Measurements from ENCODE around the gene LRP1B.
"Not testable (repeated sequence)": the region's sequence is repeated elsewhere in the genome, so short reads cannot be mapped to it uniquely, and the experiment has no call there.

The LRP1B gene

GRCh38 chr2:140422759-140423158 is 1708.1 kb downstream of the LRP1B start:
- no peaks in the 10 kb centered on the region for H3K9me2 ChIP-seq (replicated peaks; ENCODE audit: low read depth, low read length)
- no peak overlapping the region for H2AFZ ChIP-seq (ENCODE audit: low read length)
- no peaks in the 10 kb centered on the region for H4K20me1 ChIP-seq (ENCODE audit: insufficient read depth, low read length, poor library complexity, severe bottlenecking)
- no peaks in the 10 kb centered on the region for H3K27me3 ChIP-seq (ENCODE audit: insufficient read depth, low read length, poor library complexity, severe bottlenecking)
- no peaks in the 10 kb centered on the region for H3K4me1 ChIP-seq (ENCODE audit: insufficient read depth, low read length, poor library complexity, severe bottlenecking)
- no peaks in the 10 kb centered on the region for H3K79me2 ChIP-seq (ENCODE audit: insufficient read depth, low read length)
- no peaks in the 10 kb centered on the region for H3K9me3 ChIP-seq (ENCODE audit: insufficient read depth, low read depth, low read length)
- no peaks in the 10 kb centered on the region for H3K36me3 ChIP-seq (ENCODE audit: insufficient read depth, low read length)
- TF ChIP-seq CTCF (conservative IDR thresholded peaks at IDR 0.05; ENCODE audit: low read length), result no peak
- no peak for TF ChIP-seq EZH2phosphoT487 (IDR thresholded peaks at IDR 0.05; ENCODE audit: borderline replicate concordance)
- no peak overlapping the region for H3K4me2 ChIP-seq (ENCODE audit: low read depth, low read length, poor library complexity, severe bottlenecking)
- no peak overlapping the region for H3K9ac ChIP-seq (ENCODE audit: low read depth, low read length, poor library complexity, severe bottlenecking)
- no peaks in the 10 kb centered on the region for H3F3A ChIP-seq (ENCODE audit: low read depth)
- no peak overlapping the region for H3K4me3 ChIP-seq (ENCODE audit: low read length, poor library complexity, severe bottlenecking)

GRCh38 chr2:140417504-140417903 is 1713.3 kb downstream of the LRP1B start:
- Histone ChIP-seq H3K9ac (ENCODE audit: low read depth, low read length, poor library complexity, severe bottlenecking) (no peak overlapping the region), H3K4me2 (ENCODE audit: low read depth, low read length, poor library complexity, severe bottlenecking) (no peak overlapping the region), H2AFZ (ENCODE audit: low read length) (no peak overlapping the region)

DNA sequence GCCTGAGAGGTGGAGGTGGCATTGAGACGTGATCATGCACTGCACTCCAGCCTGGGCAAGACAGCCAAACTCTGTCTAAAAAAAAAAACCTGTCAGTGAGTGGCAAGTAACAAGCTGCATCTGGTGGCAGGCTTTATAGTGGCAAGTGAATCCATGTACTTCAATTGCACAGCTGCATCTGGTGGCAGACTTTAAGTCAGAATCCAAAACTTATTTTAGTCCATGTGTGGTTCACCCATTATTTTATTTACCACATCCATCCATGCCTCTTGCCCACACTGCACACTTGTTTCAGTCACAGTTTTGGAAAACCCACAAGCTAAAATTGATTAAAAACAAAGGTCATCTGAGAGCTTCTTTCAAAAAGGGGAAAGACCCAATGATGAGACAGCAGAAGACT is 1714.2 kb downstream of the LRP1B start:
- Histone ChIP-seq H3K9me3 (ENCODE audit: insufficient read depth, low read depth, low read length) (no peaks in the 10 kb centered on the region), H4K20me1 (ENCODE audit: insufficient read depth, low read length, poor library complexity, severe bottlenecking) (no peaks in the 10 kb centered on the region), H3K36me3 (ENCODE audit: insufficient read depth, low read length) (no peaks in the 10 kb centered on the region), H3K4me2 (ENCODE audit: low read depth, low read length, poor library complexity, severe bottlenecking) (no peak overlapping the region), H3K4me1 (ENCODE audit: insufficient read depth, low read length, poor library complexity, severe bottlenecking) (no peaks in the 10 kb centered on the region), H3K4me3 (ENCODE audit: low read length, poor library complexity, severe bottlenecking) (no peak overlapping the region), H3K9me2 (replicated peaks; ENCODE audit: low read depth, low read length) (no peaks in the 10 kb centered on the region), H3F3A (ENCODE audit: low read depth) (no peaks in the 10 kb centered on the region), H3K27me3 (ENCODE audit: insufficient read depth, low read length, poor library complexity, severe bottlenecking) (no peaks in the 10 kb centered on the region), H3K79me2 (ENCODE audit: insufficient read depth, low read length) (no peaks in the 10 kb centered on the region), H3K9ac (ENCODE audit: low read depth, low read length, poor library complexity, severe bottlenecking) (no peak overlapping the region), H2AFZ (ENCODE audit: low read length) (no peak overlapping the region)
- no peak for TF ChIP-seq CTCF (conservative IDR thresholded peaks at IDR 0.05; ENCODE audit: low read length)
- no peak for TF ChIP-seq EZH2phosphoT487 (IDR thresholded peaks at IDR 0.05; ENCODE audit: borderline replicate concordance)

More at GRCh38 chr2:140417504-140417903, 1713.3 kb downstream of the LRP1B start:
- no peaks in the 10 kb centered on the region for H3K79me2 ChIP-seq (ENCODE audit: insufficient read depth, low read length)
- no peaks in the 10 kb centered on the region for H3K36me3 ChIP-seq (ENCODE audit: insufficient read depth, low read length)
- H3K4me1 ChIP-seq (ENCODE audit: insufficient read depth, low read length, poor library complexity, severe bottlenecking), result no peaks in the 10 kb centered on the region
- H3F3A ChIP-seq (ENCODE audit: low read depth), result no peaks in the 10 kb centered on the region
- no peak overlapping the region for H3K4me3 ChIP-seq (ENCODE audit: low read length, poor library complexity, severe bottlenecking)
- H3K9me2 ChIP-seq (replicated peaks; ENCODE audit: low read depth, low read length), result no peaks in the 10 kb centered on the region
- no peaks in the 10 kb centered on the region for H3K9me3 ChIP-seq (ENCODE audit: insufficient read depth, low read depth, low read length)
- no peaks in the 10 kb centered on the region for H4K20me1 ChIP-seq (ENCODE audit: insufficient read depth, low read length, poor library complexity, severe bottlenecking)
- H3K27me3 ChIP-seq (ENCODE audit: insufficient read depth, low read length, poor library complexity, severe bottlenecking), result no peaks in the 10 kb centered on the region
- TF ChIP-seq CTCF (conservative IDR thresholded peaks at IDR 0.05; ENCODE audit: low read length) (no peak), EZH2phosphoT487 (IDR thresholded peaks at IDR 0.05; ENCODE audit: borderline replicate concordance) (no peak)

DNA sequence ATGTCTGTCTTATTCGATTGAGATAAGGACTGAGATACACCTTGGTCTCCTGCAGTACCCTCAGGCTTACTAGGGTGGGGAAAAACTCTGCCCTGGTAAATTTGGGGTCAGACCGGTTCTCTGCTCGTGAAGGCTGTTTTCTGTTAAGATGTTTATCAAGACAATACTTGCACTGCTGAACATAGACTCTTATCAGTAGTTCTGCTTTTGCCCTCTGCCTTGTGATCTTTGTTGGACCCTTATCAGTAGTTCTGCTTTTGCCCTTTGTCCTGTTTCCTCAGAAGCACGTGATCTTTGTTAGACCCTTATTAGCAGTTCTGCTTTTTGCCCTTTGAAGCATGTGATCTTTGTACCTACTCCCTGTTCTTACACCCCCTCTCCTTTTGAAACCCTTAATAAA is 1715.8 kb downstream of the LRP1B start:
- H3K27me3 ChIP-seq (ENCODE audit: insufficient read depth, low read length, poor library complexity, severe bottlenecking); H3K79me2 ChIP-seq (ENCODE audit: insufficient read depth, low read length); H3K4me1 ChIP-seq (ENCODE audit: insufficient read depth, low read length, poor library complexity, severe bottlenecking); H2AFZ ChIP-seq (ENCODE audit: low read length); H3F3A ChIP-seq (ENCODE audit: low read depth); H3K9me3 ChIP-seq (ENCODE audit: insufficient read depth, low read depth, low read length); H3K9ac ChIP-seq (ENCODE audit: low read depth, low read length, poor library complexity, severe bottlenecking); H4K20me1 ChIP-seq (ENCODE audit: insufficient read depth, low read length, poor library complexity, severe bottlenecking); H3K36me3 ChIP-seq (ENCODE audit: insufficient read depth, low read length); H3K9me2 ChIP-seq (replicated peaks; ENCODE audit: low read depth, low read length); H3K4me3 ChIP-seq (ENCODE audit: low read length, poor library complexity, severe bottlenecking); H3K4me2 ChIP-seq (ENCODE audit: low read depth, low read length, poor library complexity, severe bottlenecking): not testable (repeated sequence)
